ENCODE measurements around the gene IGDCC3. TPM values are rescaled to one million over a fixed set of nuclear protein-coding genes. Genes with fewer than 3 reads are reported as not detected.

The IGDCC3 gene
- total RNA-seq, 1 donor from 2014 or later: 0.27 TPM

DNA sequence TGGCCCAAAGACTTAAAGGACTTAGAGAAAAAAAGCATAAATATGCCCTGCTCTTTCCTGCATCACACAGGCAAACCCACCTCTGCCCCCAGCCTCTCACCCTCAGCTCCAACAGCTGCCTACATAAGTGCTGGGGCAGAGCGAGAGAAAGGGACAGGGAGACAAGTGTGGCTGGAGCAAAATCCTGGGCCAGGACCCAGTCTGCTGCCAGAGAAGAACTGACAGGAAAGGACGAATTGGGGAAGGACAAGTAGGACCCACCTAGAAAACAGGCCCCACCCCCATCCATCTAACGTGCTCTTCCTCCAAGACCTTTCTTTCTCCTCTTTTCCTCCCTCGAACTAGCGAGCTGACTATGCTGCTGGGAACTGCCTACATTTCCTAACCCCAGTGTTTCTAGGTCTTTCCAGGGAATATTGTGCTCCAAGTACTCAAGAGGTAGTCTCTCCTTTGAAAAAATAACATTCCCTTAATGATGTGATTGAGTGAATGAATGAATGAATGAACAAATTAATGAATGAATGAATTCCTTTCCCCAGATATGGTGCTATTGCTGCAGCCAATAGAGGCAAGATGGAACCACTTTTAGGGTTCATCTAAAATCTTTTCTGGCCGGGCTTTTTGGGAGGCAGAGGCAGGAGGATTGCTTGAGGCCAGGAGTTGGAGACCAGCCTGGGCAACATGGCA is 26.5 kb upstream of the IGDCC3 start:
- no peaks in the 10 kb centered on the region for H3K9me3 Mint-ChIP-seq (ENCODE audit: low read depth)
- H3K27me3 Mint-ChIP-seq (ENCODE audit: low read depth): no peaks in the 10 kb centered on the region
- H3K36me3 Mint-ChIP-seq (ENCODE audit: low read depth): peaks cover 6% of the 10 kb centered on the region
- no peak overlapping the region for H3K27ac Mint-ChIP-seq (ENCODE audit: unreplicated experiment)
- TF ChIP-seq, protein P1, sequence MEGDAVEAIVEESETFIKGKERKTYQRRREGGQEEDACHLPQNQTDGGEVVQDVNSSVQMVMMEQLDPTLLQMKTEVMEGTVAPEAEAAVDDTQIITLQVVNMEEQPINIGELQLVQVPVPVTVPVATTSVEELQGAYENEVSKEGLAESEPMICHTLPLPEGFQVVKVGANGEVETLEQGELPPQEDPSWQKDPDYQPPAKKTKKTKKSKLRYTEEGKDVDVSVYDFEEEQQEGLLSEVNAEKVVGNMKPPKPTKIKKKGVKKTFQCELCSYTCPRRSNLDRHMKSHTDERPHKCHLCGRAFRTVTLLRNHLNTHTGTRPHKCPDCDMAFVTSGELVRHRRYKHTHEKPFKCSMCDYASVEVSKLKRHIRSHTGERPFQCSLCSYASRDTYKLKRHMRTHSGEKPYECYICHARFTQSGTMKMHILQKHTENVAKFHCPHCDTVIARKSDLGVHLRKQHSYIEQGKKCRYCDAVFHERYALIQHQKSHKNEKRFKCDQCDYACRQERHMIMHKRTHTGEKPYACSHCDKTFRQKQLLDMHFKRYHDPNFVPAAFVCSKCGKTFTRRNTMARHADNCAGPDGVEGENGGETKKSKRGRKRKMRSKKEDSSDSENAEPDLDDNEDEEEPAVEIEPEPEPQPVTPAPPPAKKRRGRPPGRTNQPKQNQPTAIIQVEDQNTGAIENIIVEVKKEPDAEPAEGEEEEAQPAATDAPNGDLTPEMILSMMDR (IDR thresholded peaks at IDR 0.05): no peak
- peak; percentile 51 for DNase-seq (ENCODE audit: low spot score)
- peaks cover 41% of the 10 kb centered on the region for H3K4me1 Mint-ChIP-seq (ENCODE audit: low read depth)
- no peak overlapping the region for H3K4me3 Mint-ChIP-seq (ENCODE audit: unreplicated experiment)

DNA sequence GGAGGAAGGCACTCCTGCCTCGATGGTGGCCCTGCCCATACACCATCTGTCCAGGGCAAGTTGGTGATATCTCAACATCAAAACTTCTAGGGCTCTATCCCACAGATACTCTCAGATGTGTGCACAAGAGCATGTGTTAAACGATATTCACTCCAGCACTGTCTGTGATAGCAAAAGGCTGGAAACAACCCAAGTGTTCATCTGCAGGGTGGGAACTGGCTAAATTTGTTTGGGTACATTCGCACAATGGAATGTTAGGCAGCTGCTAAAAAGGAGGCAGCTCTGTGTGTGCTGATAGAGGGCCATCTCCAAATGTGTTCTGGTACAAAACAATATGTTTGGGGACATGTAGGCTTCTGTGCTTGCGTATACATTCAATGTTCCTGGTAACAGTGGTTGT is 25.2 kb upstream of the IGDCC3 start:
- Mint-ChIP-seq H3K36me3 (ENCODE audit: low read depth) (peaks cover 6% of the 10 kb centered on the region), H3K9me3 (ENCODE audit: low read depth) (no peaks in the 10 kb centered on the region), H3K4me3 (ENCODE audit: unreplicated experiment) (no peak overlapping the region), H3K4me1 (ENCODE audit: low read depth) (peaks cover 27% of the 10 kb centered on the region), H3K27ac (ENCODE audit: unreplicated experiment) (peak overlapping the region; percentile 36), H3K27me3 (ENCODE audit: low read depth) (no peaks in the 10 kb centered on the region)
- TF ChIP-seq, protein P1 (IDR thresholded peaks at IDR 0.05): no peak
- DNase-seq (ENCODE audit: low spot score): no peak

DNA sequence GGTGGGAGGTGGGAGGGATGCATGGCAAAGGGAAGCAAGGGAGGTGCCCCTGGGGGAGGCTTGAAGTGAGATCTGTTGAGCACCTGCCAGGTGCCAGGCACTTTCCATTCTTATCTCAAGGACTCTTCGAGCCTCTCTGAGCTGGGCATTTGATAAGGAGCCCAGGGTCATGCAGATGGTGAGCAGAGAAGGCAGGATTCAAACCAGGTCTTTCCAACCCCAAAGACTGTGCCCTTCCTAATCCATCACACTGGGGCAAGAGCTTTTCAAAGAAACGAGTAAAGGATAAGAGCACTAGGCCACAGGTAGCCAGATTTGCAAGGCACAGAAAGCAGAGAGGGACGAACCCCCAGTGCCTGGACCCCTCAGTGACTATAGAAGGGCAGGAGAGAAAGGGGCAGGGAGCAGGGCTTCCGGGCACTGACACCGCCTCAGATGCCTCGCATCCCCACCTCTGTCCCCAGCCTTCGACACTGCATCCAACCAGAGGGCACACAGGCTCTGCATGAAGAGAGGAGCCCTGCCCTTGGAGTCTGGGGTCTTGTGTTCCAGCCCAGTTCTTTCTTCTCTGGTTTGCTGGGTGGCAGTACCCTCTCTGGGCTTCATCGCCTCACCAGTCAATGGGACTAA is 23.9 kb upstream of the IGDCC3 start:
- Mint-ChIP-seq H3K4me1 (ENCODE audit: low read depth) (peaks cover 21% of the 10 kb centered on the region), H3K9me3 (ENCODE audit: low read depth) (no peaks in the 10 kb centered on the region), H3K36me3 (ENCODE audit: low read depth) (peaks cover 7% of the 10 kb centered on the region), H3K27ac (ENCODE audit: unreplicated experiment) (no peak overlapping the region), H3K4me3 (ENCODE audit: unreplicated experiment) (no peak overlapping the region), H3K27me3 (ENCODE audit: low read depth) (no peaks in the 10 kb centered on the region)
- TF ChIP-seq, protein P1 (IDR thresholded peaks at IDR 0.05): no peak
- DNase-seq (ENCODE audit: low spot score): peak; percentile 63

DNA sequence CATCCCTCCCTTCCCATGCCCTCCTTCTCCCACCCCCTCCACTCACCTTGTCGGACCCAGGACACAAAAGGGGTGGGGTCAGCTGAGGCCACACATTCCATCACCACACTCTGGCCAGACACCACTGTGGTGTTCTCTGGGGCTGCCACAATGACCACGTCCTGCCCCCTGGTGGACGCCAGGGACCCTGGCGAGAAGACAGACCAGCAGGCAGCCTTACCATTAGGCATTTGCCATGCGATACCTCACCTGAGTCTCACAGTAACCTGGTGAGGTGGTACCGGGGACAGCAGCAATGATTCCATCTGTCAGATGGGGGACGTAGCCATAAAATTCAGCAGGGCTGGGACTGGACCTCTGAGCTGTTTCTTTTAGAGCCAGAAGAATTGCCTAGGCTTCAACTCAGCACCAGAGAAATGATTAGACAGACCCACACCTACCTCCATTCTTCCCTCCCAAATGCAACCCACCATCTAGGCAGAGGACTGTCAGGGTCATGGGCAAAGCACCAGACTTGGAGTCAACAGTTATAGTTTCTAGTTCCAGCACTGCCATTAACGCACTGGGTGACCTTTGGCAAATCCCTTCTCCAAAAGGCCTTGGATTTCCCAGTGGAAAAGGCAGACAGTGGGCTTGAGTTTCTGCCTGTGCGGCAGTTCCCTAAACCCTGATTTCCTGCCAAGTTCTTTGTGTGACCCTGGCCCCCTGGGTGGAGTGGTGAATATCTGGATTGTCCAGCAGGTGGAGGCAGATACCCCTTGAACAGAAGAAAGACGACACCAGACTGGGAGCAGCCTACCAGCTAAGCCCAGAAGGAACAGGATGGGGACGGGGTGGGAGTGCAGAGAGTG is 23.2 kb upstream of the IGDCC3 start:
- Mint-ChIP-seq H3K27me3 (ENCODE audit: low read depth) (no peaks in the 10 kb centered on the region), H3K27ac (ENCODE audit: unreplicated experiment) (peak overlapping the region; percentile 59), H3K4me3 (ENCODE audit: unreplicated experiment) (no peak overlapping the region), H3K9me3 (ENCODE audit: low read depth) (no peaks in the 10 kb centered on the region), H3K4me1 (ENCODE audit: low read depth) (peaks cover 13% of the 10 kb centered on the region), H3K36me3 (ENCODE audit: low read depth) (peaks cover 8% of the 10 kb centered on the region)
- peak; percentile 72 for DNase-seq (ENCODE audit: low spot score)
- TF ChIP-seq, protein P1 (IDR thresholded peaks at IDR 0.05): peak; percentile 78

DNA sequence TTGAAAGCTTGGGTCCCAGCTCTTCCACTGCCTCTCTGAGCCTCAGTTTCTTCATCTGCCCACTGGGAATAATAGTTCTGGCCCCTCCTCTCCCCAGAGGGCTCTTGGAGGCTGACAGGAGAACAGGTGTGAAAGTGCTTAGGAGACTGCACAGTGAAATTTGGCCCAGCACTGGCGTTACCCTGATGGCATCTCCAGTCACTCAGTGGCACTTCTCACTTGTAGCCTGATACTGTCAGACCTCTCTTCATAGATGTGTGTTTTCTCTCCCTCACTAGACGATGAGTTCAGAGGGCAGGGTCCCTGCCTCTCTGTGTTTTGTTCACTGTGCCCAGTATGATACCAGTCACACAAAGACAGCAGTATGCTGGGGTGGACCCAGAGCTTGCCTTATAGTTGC is 22.2 kb upstream of the IGDCC3 start:
- peak; percentile 17 for DNase-seq (ENCODE audit: low spot score)
- H3K4me3 Mint-ChIP-seq (ENCODE audit: unreplicated experiment): no peak overlapping the region

More for the DNA sequence above, 22.2 kb upstream of the IGDCC3 start:
- Mint-ChIP-seq H3K4me1 (ENCODE audit: low read depth) (peaks cover 11% of the 10 kb centered on the region), H3K9me3 (ENCODE audit: low read depth) (no peaks in the 10 kb centered on the region), H3K27me3 (ENCODE audit: low read depth) (no peaks in the 10 kb centered on the region), H3K36me3 (ENCODE audit: low read depth) (peaks cover 12% of the 10 kb centered on the region), H3K27ac (ENCODE audit: unreplicated experiment) (no peak overlapping the region)
- TF ChIP-seq, protein P1 (IDR thresholded peaks at IDR 0.05): no peak

All from chondrocyte (in vitro differentiated cells).